Esophagus squamous epithelium (tissue), 5 donors: ENCODE measurements around the gene STRADA. TPM values are rescaled to one million over a fixed set of nuclear protein-coding genes. Genes with fewer than 3 reads are reported as not detected.

Experiments used
- DNase-seq: peaks from one replicate; lab custom pipeline; 2025; lab: John Stamatoyannopoulos, UW
- H3K27ac ChIP-seq, 4 donors: fragments of 200-600 bp; sonication (generic); one replicate each; pipeline ENCODE4 v1.5.1; 2016 to 2019; ENCODE audit warnings: mild to moderate bottlenecking in 1 of 4
- H3K27me3 ChIP-seq, 4 donors: fragments of 200-600 bp; sonication (generic); 1 replicate in 3 of 4; 2 replicates in 1 of 4; pipeline versions ENCODE4 v1.5.1 to v1.6.0; 2017 to 2021; ENCODE audit warnings: antibody characterized with exemption in 1 of 4
- H3K36me3 ChIP-seq, 3 donors: fragments of 200-600 bp; sonication (generic); one replicate each; pipeline ENCODE4 v1.5.1; 2016 to 2019
- H3K4me1 ChIP-seq, 3 donors: fragments of 200-600 bp; sonication (generic); one replicate each; pipeline ENCODE4 v1.5.1; 2017 to 2019
- H3K4me3 ChIP-seq, 4 donors: fragments of 200-600 bp; sonication (generic); 1 replicate in 3 of 4; 2 replicates in 1 of 4; pipeline ENCODE4 v1.5.1; 2016 to 2019; ENCODE audit warnings: mild to moderate bottlenecking in 2 of 4, moderate library complexity in 1 of 4
- H3K9me3 ChIP-seq, 3 donors: fragments of 200-600 bp; sonication (generic); one replicate each; pipeline ENCODE4 v1.5.1; 2016 to 2019
- CTCF ChIP-seq, 6 experiments: fragments of 450-650 bp in 4 of 6; fragments of 200-600 bp in 2 of 6; sonication (generic) in 2 of 6; IDR thresholded peaks; one replicate each; pipeline ENCODE4 v1.5.1; 2016 to 2019; ENCODE audit warnings: antibody characterized with exemption in 6 of 6, mild to moderate bottlenecking in 4 of 6, moderate library complexity in 4 of 6
- POLR2A ChIP-seq, 4 donors: fragments of 450-650 bp; IDR thresholded peaks; one replicate each; pipeline ENCODE4 v1.6.1; 2017; ENCODE audit warnings: antibody characterized with exemption in 4 of 4, mild to moderate bottlenecking in 4 of 4, moderate library complexity in 3 of 4
- WGBS, 2 donors: methylation state at CpG; one replicate each; pipeline ENCODE4 v1.1.5; 2018; 5-methylcytosine and 5-hydroxymethylcytosine counted together
- intact Hi-C: fragments of 100-400 bp; cut with DNase I; formaldehyde crosslinking; loops from one replicate; pipeline ENCODE4 v1.15.0; 2022
- total RNA-seq, 4 donors: library from RNA; depleted of rRNA; stranded (reverse); fragments of >200 nt; gene quantifications; one replicate each; pipeline ENCODE4 v1.1.0, GENCODE V29; 2016
- donor health status: DM: yes; HTN: yes; CAD: no.

The STRADA gene
- total RNA-seq, 4 donors from 2014 or later, result 9.2 to 25.4 (median 18.6) TPM

DNA sequence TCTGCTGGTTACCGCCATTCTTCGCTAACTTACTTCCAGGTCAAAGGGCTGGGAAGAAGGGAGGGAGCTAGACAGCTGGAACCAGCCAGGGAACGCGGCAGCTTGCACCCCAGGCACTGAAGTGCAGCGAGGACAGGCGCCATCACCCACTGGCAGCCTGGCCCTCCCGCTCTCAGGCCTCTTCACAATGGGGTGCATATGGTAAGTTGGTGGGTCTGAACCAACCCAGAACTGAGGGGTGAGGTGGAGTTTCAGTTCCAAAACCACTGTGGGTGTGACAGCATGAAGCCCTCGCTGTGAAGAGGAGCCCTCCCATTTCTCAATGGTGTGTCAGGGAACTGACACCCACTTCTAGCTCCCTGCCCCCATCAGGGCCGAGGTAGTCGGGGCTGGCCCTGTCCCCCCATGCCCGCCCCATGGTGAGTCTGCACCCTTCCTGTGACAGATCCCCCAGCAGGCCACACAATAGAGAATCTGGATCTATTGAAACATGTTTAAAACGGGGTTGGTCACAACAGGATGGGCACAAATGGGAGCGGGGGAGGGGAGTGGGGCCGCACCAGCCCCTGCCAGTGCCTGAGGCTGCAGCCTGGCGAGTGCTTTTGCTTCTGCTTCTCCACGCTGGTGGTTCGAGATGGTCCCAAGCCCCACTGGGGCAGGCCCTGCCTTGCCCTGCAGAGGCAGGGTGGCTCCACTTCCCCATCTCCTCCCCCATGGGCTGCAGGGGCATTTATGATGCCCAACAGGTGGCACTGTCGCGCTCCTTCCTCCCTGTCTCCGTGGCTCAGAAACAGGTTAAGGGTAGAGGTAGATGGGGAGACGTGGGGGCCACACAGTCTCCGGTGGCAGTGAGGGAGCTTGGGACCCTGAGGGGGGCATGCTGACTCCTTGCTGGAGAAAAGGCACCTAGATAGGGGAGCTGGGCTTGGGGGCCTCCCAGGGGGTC lies 44.0 kb downstream of the STRADA start:
- 42 to 61% methylated on average over 11 to 12 of the region's 22 CpGs for WGBS, 2 donors
- Histone ChIP-seq H3K27me3 (peaks cover 0 to 19% (median 0%) of the 10 kb centered on the region in 4 donors), H3K36me3 (peaks cover 0 to 29% (median 22%) of the 10 kb centered on the region in 3 donors), H3K27ac (peak overlapping the region; percentile 39 to 91 (median 83)), H3K4me3 (peak overlapping the region; percentile 45 to 79 (median 66)), H3K4me1 (peaks cover 23 to 66% (median 41%) of the 10 kb centered on the region in 3 donors), H3K9me3 (no peaks in the 10 kb centered on the region)
- TF ChIP-seq CTCF (IDR thresholded peaks at IDR 0.05), result peak; percentile 27 to 74 (median 56)
- peak in 1 of 4 donors; percentile 20 for TF ChIP-seq POLR2A (IDR thresholded peaks at IDR 0.05)
- DNase-seq, result no peak
- intact Hi-C loops, result no loop called here

DNA sequence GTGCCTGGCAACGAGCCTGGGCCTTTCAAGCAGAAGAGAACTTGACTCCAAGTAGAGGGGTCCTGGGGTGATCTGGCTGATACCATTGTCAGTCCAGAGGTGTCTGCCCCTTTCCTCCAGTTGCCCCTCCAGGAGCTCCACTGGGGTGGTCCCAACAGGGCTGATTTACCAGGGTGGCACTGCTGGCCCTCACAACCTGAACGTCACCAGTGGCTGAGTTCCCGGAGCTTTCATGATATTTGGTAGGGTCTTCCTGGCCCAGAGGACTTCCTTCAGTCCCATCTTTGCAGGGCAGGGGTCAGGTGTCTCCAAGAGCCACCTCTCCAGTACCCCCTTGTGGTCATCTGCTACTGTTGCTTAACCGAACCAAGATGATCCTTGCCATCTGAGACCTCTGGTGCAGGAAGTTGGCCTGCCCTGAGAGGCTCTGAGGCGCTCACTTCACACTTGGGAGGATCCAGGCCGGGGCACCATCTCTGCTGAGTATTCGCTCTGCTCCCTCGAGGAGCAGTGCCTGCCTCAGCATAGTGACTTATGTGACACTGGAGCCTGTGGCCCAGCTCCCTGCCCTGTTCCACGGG lies 45.1 kb downstream of the STRADA start:
- 71 to 85% methylated on average over 1 to 2 of the region's 9 CpGs for WGBS, 2 donors
- intact Hi-C loops, result no loop called here
- TF ChIP-seq POLR2A (IDR thresholded peaks at IDR 0.05) (no peak), CTCF (IDR thresholded peaks at IDR 0.05) (peak in 3 of 6 experiments; percentile 12 to 30 (median 16))
- H3K4me1 ChIP-seq, result peaks cover 23 to 57% (median 38%) of the 10 kb centered on the region in 3 donors
- no peak for DNase-seq
- H3K4me3 ChIP-seq, result no peak overlapping the region
- peaks cover 0 to 19% (median 0%) of the 10 kb centered on the region in 4 donors for H3K27me3 ChIP-seq
- no peaks in the 10 kb centered on the region for H3K9me3 ChIP-seq
- H3K36me3 ChIP-seq, result peaks cover 3 to 40% (median 30%) of the 10 kb centered on the region in 3 donors
- H3K27ac ChIP-seq, result peak overlapping the region in 2 of 4 donors; percentile 88 to 91

DNA sequence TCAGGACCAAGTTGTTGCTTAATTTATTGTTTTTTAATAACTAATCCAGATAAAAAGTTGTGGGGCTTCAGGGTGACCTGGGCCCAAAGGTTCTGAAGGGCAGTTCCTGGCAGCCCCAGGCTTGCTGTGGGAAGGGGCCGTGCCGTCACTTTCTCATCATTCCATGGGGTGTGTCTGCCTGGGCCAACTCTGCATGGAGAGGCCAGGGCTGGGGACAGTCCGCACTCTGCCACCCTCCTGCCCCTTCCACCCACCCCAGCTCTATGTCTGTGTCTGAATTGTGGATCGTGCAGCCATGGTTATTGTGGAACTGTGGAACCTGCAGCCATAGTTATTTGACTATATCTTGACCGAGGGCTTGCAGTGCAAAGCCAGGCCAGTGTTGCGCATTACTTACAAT lies 45.7 kb downstream of the STRADA start:
- TF ChIP-seq CTCF (IDR thresholded peaks at IDR 0.05) (no peak), POLR2A (IDR thresholded peaks at IDR 0.05) (no peak)
- no peak for DNase-seq
- peaks cover 8 to 46% (median 34%) of the 10 kb centered on the region in 3 donors for H3K36me3 ChIP-seq
- H3K9me3 ChIP-seq, result no peaks in the 10 kb centered on the region
- WGBS, 2 donors, result 83 to 100% methylated on average over 3 to 6 of the region's 6 CpGs
- peaks cover 21 to 51% (median 32%) of the 10 kb centered on the region in 3 donors for H3K4me1 ChIP-seq
- intact Hi-C loops, result no loop called here
- H3K4me3 ChIP-seq, result no peak overlapping the region
- H3K27me3 ChIP-seq, result peaks cover 0 to 18% (median 0%) of the 10 kb centered on the region in 4 donors
- no peak overlapping the region for H3K27ac ChIP-seq

- peak overlapping the region in 1 of 4 donors; percentile 28 for H3K27ac ChIP-seq
- H3K9me3 ChIP-seq, result no peaks in the 10 kb centered on the region
- intact Hi-C loops, result no loop called here
- TF ChIP-seq CTCF (IDR thresholded peaks at IDR 0.05) (no peak), POLR2A (IDR thresholded peaks at IDR 0.05) (no peak)
- peaks cover 0 to 12% (median 0%) of the 10 kb centered on the region in 4 donors for H3K27me3 ChIP-seq
- WGBS, 2 donors, result 57 to 69% methylated on average over 9 to 13 of the region's 15 CpGs
- no peak overlapping the region for H3K4me3 ChIP-seq
- no peak for DNase-seq
- peaks cover 16 to 53% (median 42%) of the 10 kb centered on the region in 3 donors for H3K36me3 ChIP-seq
- peaks cover 19 to 44% (median 25%) of the 10 kb centered on the region in 3 donors for H3K4me1 ChIP-seq
Measured at GRCh38 chr17:63694950-63695773, 46.4 kb downstream of the STRADA start.
